HEK293 (cell line): ENCODE results near the gene BAG5.

Experiments used
- CTCF ChIA-PET: fragments of 350-600 bp; formaldehyde crosslinking; extraction: SDS; loops from one replicate; lab custom pipeline; 2021; ENCODE audit warnings: antibody characterized with exemption; lab: Yijun Ruan, JAX
- POLR2A ChIA-PET: fragments of 300-600 bp; formaldehyde crosslinking; extraction: SDS; loops from one replicate; lab custom pipeline; 2020; ENCODE audit warnings: antibody characterized with exemption, inconsistent platforms; lab: Yijun Ruan, JAX
- H3K27ac ChIP-seq: fragments of 200-500 bp; sonication (Bioruptor generic); 2 replicates; pipeline ENCODE4 v1.5.1; 2014; ENCODE audit warnings: low read depth, low read length, control low read depth, inconsistent platforms; ENCODE audit errors: extremely low read depth
- H3K36me3 ChIP-seq, 2 experiments: fragments of 200-500 bp in 1 of 2; sonication (Bioruptor generic) in 1 of 2; 1 replicate in 1 of 2; 2 replicates in 1 of 2; pipeline ENCODE4 v1.5.1; 2014 to 2017; ENCODE audit warnings: inconsistent platforms in 2 of 2, low read length in 2 of 2; ENCODE audit not compliant: control insufficient read depth in 2 of 2, insufficient read depth in 1 of 2
- H3K4me1 ChIP-seq: fragments of 200-500 bp; sonication (Bioruptor generic); 2 replicates; pipeline ENCODE4 v1.5.1; 2014; ENCODE audit warnings: mild to moderate bottlenecking, low read length, inconsistent platforms; ENCODE audit not compliant: control insufficient read depth, insufficient read depth
- H3K4me3 ChIP-seq: 2 replicates; pipeline ENCODE4 v1.5.1; 2011; ENCODE audit warnings: low read depth, mild to moderate bottlenecking, control low read depth, low read length, moderate library complexity
- H3K9me3 ChIP-seq: fragments of 200-500 bp; sonication (Bioruptor generic); 2 replicates; pipeline ENCODE4 v1.5.1; 2014; ENCODE audit warnings: low read depth, low read length, inconsistent platforms; ENCODE audit not compliant: control insufficient read depth, insufficient read depth
- BCL11A ChIP-seq: fragments of 450-650 bp; formaldehyde crosslinking; IDR thresholded peaks from 2 replicates; pipeline ENCODE4 v1.5.1; 2016; ENCODE audit warnings: low read depth, missing biosample characterization, missing genetic modification characterization
- BCL11B ChIP-seq: fragments of 450-650 bp; formaldehyde crosslinking; IDR thresholded peaks from 2 replicates; pipeline ENCODE4 v1.5.1; 2016; ENCODE audit warnings: low read depth, missing biosample characterization, missing genetic modification characterization
- HOXC10 ChIP-seq: sonication (generic); formaldehyde crosslinking; IDR thresholded peaks from 2 replicates; pipeline ENCODE4 v1.8.1; 2023; ENCODE audit warnings: mild to moderate bottlenecking, missing genetic modification reagents
- KLF17 ChIP-seq: fragments of 450-650 bp; formaldehyde crosslinking; IDR thresholded peaks from 2 replicates; pipeline ENCODE4 v1.5.1; 2016; ENCODE audit warnings: missing biosample characterization, missing genetic modification characterization
- KLF8 ChIP-seq: fragments of 450-650 bp; formaldehyde crosslinking; IDR thresholded peaks from 2 replicates; pipeline ENCODE4 v1.5.1; 2016; ENCODE audit warnings: missing biosample characterization, missing genetic modification characterization
- PRDM2 ChIP-seq: fragments of 450-650 bp; formaldehyde crosslinking; IDR thresholded peaks from 2 replicates; pipeline ENCODE4 v1.5.1; 2016; ENCODE audit warnings: missing biosample characterization, missing genetic modification characterization, borderline replicate concordance
- PRDM6 ChIP-seq: fragments of 450-650 bp; formaldehyde crosslinking; IDR thresholded peaks from 2 replicates; pipeline ENCODE4 v1.5.1; 2017; ENCODE audit warnings: missing biosample characterization, missing genetic modification characterization
- ZBTB8A ChIP-seq: fragments of 450-650 bp; formaldehyde crosslinking; IDR thresholded peaks from 2 replicates; pipeline ENCODE4 v1.5.1; 2016; ENCODE audit warnings: missing biosample characterization, missing genetic modification characterization
- ZNF146 ChIP-seq: fragments of 450-650 bp; formaldehyde crosslinking; IDR thresholded peaks from 2 replicates; pipeline ENCODE4 v1.5.1; 2016; ENCODE audit warnings: missing biosample characterization, missing genetic modification characterization
- ZNF155 ChIP-seq: fragments of 450-650 bp; formaldehyde crosslinking; IDR thresholded peaks from 2 replicates; pipeline ENCODE4 v1.5.1; 2016; ENCODE audit warnings: missing biosample characterization, missing genetic modification characterization
- ZNF214 ChIP-seq: fragments of 450-650 bp; formaldehyde crosslinking; IDR thresholded peaks from 2 replicates; pipeline ENCODE4 v1.5.1; 2017; ENCODE audit warnings: missing biosample characterization, mild to moderate bottlenecking, missing genetic modification characterization, borderline replicate concordance
- ZNF23 ChIP-seq: fragments of 450-650 bp; formaldehyde crosslinking; IDR thresholded peaks from 2 replicates; pipeline ENCODE4 v1.5.1; 2016; ENCODE audit warnings: missing biosample characterization, missing genetic modification characterization, borderline replicate concordance
- ZNF24 ChIP-seq: fragments of 450-650 bp; formaldehyde crosslinking; IDR thresholded peaks from 2 replicates; pipeline ENCODE4 v1.5.1; 2016; ENCODE audit warnings: missing biosample characterization, missing genetic modification characterization
- ZNF248 ChIP-seq: fragments of 450-650 bp; formaldehyde crosslinking; IDR thresholded peaks from 2 replicates; pipeline ENCODE4 v1.5.1; 2017; ENCODE audit warnings: missing biosample characterization, missing genetic modification characterization
- ZNF37A ChIP-seq: fragments of 450-650 bp; IDR thresholded peaks from 2 replicates; pipeline ENCODE4 v1.5.1; 2018; ENCODE audit warnings: missing biosample characterization, missing genetic modification characterization
- ZNF394 ChIP-seq: fragments of 450-650 bp; formaldehyde crosslinking; IDR thresholded peaks from 2 replicates; pipeline ENCODE4 v1.5.1; 2016; ENCODE audit warnings: missing biosample characterization, missing genetic modification characterization, mild to moderate bottlenecking, moderate library complexity, borderline replicate concordance
- ZNF510 ChIP-seq: fragments of 450-650 bp; formaldehyde crosslinking; IDR thresholded peaks from 2 replicates; pipeline ENCODE4 v1.5.1; 2018; ENCODE audit warnings: mild to moderate bottlenecking, missing genetic modification characterization, missing biosample characterization; ENCODE audit not compliant: insufficient replicate concordance
- ZNF558 ChIP-seq: fragments of 450-650 bp; formaldehyde crosslinking; IDR thresholded peaks from 2 replicates; pipeline ENCODE4 v1.5.1; 2016; ENCODE audit warnings: missing biosample characterization, missing genetic modification characterization
- ZNF768 ChIP-seq: fragments of 450-650 bp; formaldehyde crosslinking; IDR thresholded peaks from 2 replicates; pipeline ENCODE4 v1.5.1; 2018; ENCODE audit warnings: missing biosample characterization, mild to moderate bottlenecking, missing genetic modification characterization
- ZSCAN23 ChIP-seq: fragments of 450-650 bp; formaldehyde crosslinking; IDR thresholded peaks from 2 replicates; pipeline ENCODE4 v1.5.1; 2016; ENCODE audit warnings: missing biosample characterization, missing genetic modification characterization
- TF ChIP-seq, protein P1 (sequence below): fragments of 450-650 bp; IDR thresholded peaks from 2 replicates; pipeline ENCODE4 v1.5.1; 2018; ENCODE audit warnings: missing biosample characterization, mild to moderate bottlenecking, missing genetic modification characterization
- TF ChIP-seq, protein P2 (sequence below): fragments of 450-650 bp; formaldehyde crosslinking; IDR thresholded peaks from 2 replicates; pipeline ENCODE4 v1.5.1; 2016; ENCODE audit warnings: missing biosample characterization, missing genetic modification characterization

Gene BAG5

GRCh38 chr14:103558071-103558882, 4.2 kb downstream of the BAG5 start:
- peak overlapping the region; percentile 25; the same call in 1 of the 2 replicates for H3K27ac ChIP-seq
- H3K9me3 ChIP-seq: no peaks in the 10 kb centered on the region
- H3K4me1 ChIP-seq: peaks cover 39% of the 10 kb centered on the region
- H3K36me3 ChIP-seq: peaks cover 16 to 24% of the 10 kb centered on the region in 2 experiments
- ChIA-PET POLR2A (interaction anchor here (0.6 to 3.1 kb wide), 7 partner anchors 30 to 224 kb away, joined by 3 to 18 read pairs (median 4); partner anchors contain the start of genes CKB, EIF5, KLC1 and TRMT61A), CTCF (interaction anchor here (0.7 to 3.8 kb wide), 6 partner anchors 10 to 1006 kb away, joined by 3 to 21 read pairs (median 4); no protein-coding TSS in a partner anchor)
- no peak overlapping the region for H3K4me3 ChIP-seq
- 0 out of 2 replicates have a peak, but pooled peaks have one; percentile 61 for TF ChIP-seq KLF17 (tag by site-specific recombination)
- no peak for TF ChIP-seq PRDM2 (tag by site-specific recombination)
- peak; percentile 69; the same call in 1 of the 2 replicates for TF ChIP-seq BCL11A (tag by site-specific recombination)
- TF ChIP-seq ZBTB8A (tag by site-specific recombination): peak; percentile 68
- no peak for TF ChIP-seq ZNF146
- TF ChIP-seq PRDM6 (tag by site-specific recombination): peak; percentile 84
- no peak for TF ChIP-seq ZNF155
- TF ChIP-seq ZNF768 (tag by site-specific recombination): no peak
- TF ChIP-seq ZNF24: peak; percentile 82; the same call in 1 of the 2 replicates
- 0 out of 2 replicates have a peak, but pooled peaks have one; percentile 35 for TF ChIP-seq ZSCAN23
- TF ChIP-seq, protein P1, sequence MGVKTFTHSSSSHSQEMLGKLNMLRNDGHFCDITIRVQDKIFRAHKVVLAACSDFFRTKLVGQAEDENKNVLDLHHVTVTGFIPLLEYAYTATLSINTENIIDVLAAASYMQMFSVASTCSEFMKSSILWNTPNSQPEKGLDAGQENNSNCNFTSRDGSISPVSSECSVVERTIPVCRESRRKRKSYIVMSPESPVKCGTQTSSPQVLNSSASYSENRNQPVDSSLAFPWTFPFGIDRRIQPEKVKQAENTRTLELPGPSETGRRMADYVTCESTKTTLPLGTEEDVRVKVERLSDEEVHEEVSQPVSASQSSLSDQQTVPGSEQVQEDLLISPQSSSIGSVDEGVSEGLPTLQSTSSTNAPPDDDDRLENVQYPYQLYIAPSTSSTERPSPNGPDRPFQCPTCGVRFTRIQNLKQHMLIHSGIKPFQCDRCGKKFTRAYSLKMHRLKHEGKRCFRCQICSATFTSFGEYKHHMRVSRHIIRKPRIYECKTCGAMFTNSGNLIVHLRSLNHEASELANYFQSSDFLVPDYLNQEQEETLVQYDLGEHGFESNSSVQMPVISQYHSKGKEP (tag by site-specific recombination): peak; percentile 61
- TF ChIP-seq ZNF23: no peak
- TF ChIP-seq KLF8: peak; percentile 88
- no peak for TF ChIP-seq HOXC10 (CRISPR knock-in tag)
- TF ChIP-seq ZNF37A (tag by site-specific recombination): peak; percentile 6; the same call in 1 of the 2 replicates
- TF ChIP-seq ZNF558 (tag by site-specific recombination): peak; percentile 52; the same call in 1 of the 2 replicates
- TF ChIP-seq, protein P2, sequence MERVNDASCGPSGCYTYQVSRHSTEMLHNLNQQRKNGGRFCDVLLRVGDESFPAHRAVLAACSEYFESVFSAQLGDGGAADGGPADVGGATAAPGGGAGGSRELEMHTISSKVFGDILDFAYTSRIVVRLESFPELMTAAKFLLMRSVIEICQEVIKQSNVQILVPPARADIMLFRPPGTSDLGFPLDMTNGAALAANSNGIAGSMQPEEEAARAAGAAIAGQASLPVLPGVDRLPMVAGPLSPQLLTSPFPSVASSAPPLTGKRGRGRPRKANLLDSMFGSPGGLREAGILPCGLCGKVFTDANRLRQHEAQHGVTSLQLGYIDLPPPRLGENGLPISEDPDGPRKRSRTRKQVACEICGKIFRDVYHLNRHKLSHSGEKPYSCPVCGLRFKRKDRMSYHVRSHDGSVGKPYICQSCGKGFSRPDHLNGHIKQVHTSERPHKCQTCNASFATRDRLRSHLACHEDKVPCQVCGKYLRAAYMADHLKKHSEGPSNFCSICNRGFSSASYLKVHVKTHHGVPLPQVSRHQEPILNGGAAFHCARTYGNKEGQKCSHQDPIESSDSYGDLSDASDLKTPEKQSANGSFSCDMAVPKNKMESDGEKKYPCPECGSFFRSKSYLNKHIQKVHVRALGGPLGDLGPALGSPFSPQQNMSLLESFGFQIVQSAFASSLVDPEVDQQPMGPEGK (tag by site-specific recombination): peak; percentile 62; the same call in 1 of the 2 replicates
- TF ChIP-seq ZNF510 (tag by site-specific recombination): no peak
- TF ChIP-seq BCL11B (tag by site-specific recombination): no peak
- TF ChIP-seq ZNF248: no peak
- TF ChIP-seq ZNF214 (tag by site-specific recombination): no peak
- TF ChIP-seq ZNF394 (tag by site-specific recombination): peak; percentile 96
